NCI-H1417 (cell line): ENCODE data around the gene CDH15.

Experiments
- DNase-seq, 3 experiments: peaks; one replicate each; lab custom pipeline; 2025; lab: John Stamatoyannopoulos, UW

CDH15 gene

DNA sequence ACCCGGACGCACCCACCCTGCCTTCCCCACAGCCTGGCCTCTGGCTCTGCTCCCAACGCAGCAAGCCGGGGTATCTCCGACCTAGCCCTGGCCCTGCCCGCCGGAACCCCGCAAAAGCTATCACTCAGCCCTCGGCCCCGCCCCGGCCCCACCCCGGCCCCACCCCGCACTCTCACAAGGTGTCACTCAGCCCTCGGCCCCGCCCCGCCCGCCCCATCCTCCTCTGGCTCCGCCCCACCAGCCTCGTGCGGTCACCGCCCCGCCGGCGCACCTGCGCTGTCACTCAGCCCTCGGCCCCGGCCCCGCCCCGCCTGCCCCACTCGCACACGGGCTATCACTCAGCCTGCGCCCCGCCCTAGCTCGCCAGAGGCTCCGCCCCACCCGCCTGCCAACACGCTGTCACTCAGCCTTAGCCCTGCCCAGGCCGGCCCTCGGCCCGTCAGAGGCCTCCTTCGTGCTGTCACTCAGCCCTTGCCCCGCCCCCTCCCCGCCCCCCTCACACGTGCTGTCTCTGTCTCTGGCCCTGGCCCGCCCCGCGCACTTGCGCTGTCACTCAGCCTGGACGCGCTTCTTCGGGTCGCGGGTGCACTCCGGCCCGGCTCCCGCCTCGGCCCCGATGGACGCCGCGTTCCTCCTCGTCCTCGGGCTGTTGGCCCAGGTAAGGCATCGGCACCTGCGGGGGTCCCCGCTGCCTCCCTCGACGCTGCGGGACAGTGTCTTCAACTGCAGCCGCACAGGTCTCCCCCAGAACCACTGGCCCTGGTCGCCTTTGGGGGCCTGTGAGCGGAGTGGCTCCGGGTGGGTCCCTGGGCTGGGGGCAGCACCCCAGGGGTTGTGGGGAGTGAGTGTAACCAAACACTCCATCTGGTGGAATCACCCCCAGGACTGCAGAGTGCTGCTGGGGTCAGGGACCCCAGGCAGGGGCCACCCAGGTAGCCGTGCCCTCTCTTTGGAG, at the start of gene CDH15:
Gene CDH15, plus strand, starts transcription at position 533 of the 955 bp plus-strand sequence. Its CDS starts 84 bp downstream, at position 617.
- peak; percentile 87 to 95 (median 92) for DNase-seq

GRCh38 chr16:89122322-89122851, 49.2 kb upstream of the CDH15 start:
- DNase-seq: peak; percentile 78 to 86 (median 86)

DNA sequence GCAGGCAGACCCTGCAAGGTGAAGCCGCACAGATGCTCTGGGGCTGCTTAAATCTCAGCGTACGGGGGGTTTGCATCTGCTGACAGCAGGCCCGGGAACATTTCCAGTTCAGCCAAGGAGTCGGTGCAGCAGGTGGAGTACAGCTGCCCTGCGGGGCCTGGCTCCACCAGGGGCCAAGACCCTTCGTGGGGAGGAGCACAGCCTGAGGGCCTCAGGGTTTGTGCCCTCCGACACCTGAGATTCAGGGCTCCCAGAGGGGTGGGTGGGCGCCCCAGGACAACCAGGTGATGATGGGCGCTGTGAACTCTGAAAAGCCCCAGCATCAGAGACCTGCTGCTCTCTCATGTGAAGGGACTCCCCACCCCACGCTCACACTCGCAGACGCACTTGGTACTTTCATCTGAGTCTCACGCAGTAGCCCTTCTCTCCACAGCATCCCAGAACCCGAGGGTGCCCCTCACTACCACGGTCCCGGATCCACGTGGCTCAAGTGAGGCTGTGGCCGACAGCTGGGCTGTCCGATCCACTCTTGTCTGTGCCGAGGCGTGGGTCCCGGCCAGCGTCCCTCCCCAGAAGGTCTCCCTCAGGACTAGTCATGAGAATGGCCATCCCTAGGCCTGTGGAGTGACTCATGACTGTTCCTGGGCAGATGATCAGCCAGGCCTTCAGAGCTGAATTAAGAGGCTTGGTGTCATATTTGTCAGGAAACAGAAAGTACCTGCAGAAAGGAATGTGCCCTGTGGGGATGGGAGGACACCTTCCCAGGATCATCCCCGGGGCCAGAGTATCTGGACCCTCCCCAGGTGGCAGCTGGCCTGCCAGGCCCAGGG, 48.3 kb upstream of the CDH15 start:
- DNase-seq: no peak

GRCh38 chr16:89123831-89124100, 47.8 kb upstream of the CDH15 start:
- no peak for DNase-seq

- DNase-seq: no peak
These were observed 42.2 kb upstream of the CDH15 start for GRCh38 chr16:89129378-89129777.

DNA sequence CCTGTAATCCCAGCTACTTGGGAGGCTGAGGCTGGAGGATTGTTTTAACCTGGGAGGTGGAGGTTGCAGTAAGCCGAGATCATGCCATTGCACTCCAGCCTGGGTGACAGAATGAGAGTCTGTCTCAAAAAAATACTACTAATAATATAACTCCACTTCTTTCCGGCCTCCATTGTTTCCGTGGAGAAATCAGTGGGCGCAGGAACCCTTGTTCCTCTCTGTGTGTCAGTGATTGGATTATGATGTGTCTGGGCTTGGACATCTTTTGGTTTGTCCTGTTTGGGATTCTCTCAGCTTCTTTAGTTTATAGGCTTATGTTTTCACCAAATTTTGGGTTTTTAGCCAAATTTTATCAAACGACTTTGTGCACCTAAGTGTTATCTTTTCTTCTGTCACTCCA, 41.1 kb upstream of the CDH15 start:
- DNase-seq: no peak

DNA sequence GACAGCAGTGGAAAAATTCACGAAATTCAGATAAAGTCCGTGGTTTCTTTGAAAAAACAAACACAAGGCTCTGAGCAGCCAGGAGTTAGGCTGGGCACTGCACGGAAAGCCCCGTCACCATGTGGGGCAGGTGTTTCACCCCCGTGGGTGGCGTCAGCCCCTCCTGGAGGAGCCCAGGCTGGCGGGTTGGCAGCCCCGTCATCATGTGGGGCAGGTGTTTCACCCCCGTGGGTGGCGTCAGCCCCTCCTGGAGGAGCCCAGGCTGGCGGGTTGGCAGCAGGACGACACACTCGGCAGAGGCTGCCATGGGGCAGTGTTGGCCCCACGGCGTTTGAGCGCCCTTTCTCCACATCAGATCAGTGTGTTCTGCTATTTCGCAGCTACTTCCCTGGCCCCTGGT, 39.8 kb upstream of the CDH15 start:
- DNase-seq: no peak

DNA sequence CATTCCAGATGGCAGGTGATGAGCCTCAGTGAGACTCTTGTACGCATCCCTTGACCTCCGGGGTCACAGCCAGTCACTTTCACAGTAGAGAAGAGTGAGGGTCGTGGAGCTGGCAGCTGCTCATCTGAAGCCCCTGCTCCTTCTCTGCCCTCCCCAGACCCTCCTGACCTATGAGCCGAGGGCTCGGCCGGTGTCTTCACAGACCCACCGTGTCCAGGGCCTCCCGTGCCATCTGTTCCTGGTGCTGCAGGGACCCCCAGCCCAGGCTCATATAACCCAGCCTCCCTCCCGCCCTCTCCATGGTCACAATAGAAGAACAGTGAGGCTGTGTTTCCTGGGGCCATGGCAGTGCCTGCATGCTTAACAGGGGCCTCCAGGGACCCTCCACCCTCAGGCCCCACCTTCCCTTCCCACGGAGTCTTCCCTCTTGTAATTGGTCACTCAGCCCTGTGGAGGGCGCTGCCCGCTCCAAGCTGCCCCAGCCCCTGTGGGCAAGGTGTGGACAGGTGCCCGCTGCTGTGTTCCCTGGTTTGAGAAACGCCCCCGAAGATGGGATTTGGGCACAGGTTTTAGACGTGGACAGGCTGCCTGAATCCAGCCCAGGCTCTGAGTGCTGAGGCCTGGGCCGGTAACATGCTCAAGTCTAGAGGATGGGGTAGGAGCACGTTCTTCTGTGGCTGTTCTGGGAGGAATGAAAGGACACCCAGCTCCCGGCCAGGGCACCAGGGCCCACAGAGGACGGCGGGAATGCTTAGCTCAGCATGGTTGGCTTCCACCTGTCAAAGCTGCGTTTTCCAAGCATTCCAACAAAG, 39.1 kb upstream of the CDH15 start:
- no peak for DNase-seq

- no peak for DNase-seq
These were observed 38.0 kb upstream of the CDH15 start for GRCh38 chr16:89133457-89134127.

DNA sequence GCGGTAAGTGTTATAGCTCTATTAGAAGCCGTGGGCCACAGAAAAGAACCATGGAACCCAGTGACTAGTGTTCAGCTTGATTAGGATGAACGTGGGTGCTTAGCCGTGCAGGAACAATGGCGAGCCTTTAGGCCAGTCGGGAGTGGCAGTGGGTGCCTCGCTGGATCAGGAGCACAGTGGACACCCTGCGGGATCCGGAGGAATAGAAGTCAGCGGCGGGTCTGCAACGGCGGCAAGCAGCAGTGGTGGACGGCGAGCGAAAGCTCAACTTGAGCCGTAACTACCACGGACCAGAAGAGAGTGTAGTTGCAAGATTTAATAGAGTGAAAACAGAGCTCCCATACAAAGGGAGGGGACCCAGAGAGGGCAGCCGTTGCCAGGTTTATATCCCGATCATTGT, 37.3 kb upstream of the CDH15 start:
- no peak for DNase-seq

DNA sequence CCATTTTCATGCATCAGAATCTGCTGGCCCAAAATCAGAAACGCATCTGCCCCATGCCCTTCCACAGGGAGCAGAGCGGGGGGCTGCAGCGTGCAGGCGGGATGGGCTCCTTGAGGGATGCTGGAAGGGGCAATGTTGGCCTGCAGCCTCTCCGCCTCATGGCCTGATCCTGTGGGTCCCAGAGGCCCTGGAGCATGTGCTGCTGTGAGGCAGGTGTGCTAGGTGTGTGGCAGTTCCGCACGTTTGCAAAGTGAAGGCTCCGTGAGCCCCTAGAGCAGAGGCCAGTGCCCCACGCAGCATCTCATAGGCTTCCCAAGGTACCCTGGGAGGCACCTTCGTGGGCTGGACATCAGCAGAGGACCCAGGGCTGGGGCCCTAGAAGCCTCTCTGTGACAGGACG, 36.4 kb upstream of the CDH15 start:
- DNase-seq: no peak

DNA sequence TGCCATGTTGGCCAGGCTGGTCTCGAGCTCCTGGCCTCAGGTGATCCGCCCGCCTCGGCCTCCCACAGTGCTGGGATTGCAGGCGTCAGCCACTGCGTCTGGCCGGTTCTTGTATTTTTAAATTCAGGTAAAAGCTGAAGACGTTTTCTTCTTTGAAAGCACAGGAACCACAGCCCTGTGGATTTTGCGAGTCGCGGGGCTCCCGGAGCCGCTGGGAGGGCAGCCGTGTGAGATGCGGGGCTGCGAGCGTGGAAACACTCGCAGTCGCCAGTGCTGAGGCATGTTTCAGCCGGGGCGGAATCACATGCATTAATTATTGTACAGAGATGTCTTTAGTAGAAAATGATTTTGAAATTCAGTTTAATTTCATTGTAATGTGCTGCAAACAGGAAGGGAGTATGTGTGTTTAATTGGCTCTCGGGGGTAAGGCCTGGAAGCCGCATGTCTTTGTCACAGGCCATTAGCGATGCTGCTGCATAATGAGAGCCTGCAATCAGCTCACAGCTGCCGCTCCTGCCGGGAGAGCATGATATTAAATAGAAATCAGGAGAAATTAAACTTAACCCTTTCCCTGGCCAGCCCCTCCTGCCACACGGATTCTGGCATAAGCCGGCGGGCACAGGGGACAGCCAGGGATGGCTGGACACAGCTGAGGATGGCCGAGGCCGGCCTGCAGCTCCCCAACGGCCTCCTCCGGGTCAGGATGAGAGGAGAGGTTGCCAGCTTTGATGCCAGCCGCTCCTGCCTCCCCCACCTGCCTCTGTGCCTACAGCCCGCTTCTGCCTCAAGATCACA, 35.4 kb upstream of the CDH15 start:
- peak; percentile 33 to 88 (median 71) for DNase-seq

- no peak for DNase-seq
These were observed 34.6 kb upstream of the CDH15 start for GRCh38 chr16:89136931-89137330.

GRCh38 chr16:89137666-89138512, 33.7 kb upstream of the CDH15 start:
- no peak for DNase-seq

- no peak for DNase-seq
These were observed 33.1 kb upstream of the CDH15 start for GRCh38 chr16:89138513-89138795.

GRCh38 chr16:89138843-89139520, 32.6 kb upstream of the CDH15 start:
- DNase-seq: no peak

DNA sequence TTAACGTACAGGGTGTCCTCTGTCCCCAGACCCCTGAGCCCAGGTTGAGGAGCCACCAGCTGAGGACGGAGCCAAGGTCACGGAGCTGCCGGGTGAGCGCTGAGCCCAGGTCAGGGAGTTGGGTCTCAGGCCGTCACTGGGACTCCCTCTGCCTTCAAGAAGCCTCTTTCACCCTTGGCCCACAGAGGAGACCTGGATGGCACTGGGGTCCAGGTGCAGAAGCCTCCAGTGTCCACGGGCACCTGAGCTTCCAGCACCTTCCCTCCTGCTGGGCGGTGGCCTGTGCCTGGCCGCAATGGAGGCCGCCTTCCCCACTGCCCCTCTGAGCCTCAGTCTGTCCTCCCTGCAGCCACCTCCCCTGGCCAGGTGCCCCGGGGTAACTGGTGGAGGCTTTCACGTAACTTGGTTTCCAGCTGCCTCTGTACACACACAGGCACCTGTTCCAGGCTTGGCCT, 31.6 kb upstream of the CDH15 start:
- DNase-seq: no peak

DNA sequence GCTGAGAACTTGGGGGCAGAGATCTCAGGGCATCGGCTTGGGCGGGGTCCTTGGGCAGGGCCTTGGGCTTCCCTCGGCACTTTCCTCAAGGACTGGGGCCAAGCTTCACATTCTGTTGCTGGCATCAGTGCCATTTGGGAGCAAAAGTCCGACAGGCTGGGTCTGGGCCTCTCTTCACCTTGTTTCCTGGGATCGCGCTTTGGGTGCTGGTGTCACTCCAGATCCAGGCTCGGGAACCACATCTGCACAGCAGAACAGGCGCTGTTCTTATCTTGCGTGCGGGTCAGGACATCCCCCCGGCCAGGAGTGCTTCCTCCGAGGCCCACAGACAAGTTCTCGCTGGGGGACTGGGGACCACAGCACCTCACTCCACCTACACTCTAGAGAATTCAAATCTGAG, 31.1 kb upstream of the CDH15 start:
- no peak for DNase-seq
